Stomach (tissue), 9 donors: Measurements from ENCODE around the gene PWP2. TPM values are rescaled to one million over a fixed set of nuclear protein-coding genes. Genes with fewer than 3 reads are reported as not detected.

Experiments used
- DNase-seq, 2 donors: peaks; one replicate each; pipeline versions ENCODE4 v3.0.0 to v3.0.0-alpha.2; 2013 to 2019
- H3K27ac ChIP-seq, 5 donors: fragments of 200-600 bp in 4 of 5; sonication (generic) in 4 of 5; one replicate each; pipeline ENCODE4 v1.5.1; 2013 to 2019; ENCODE audit warnings: mild to moderate bottlenecking in 1 of 5, moderate library complexity in 1 of 5
- H3K27me3 ChIP-seq, 3 donors: fragments of 200-600 bp; sonication (generic); one replicate each; pipeline ENCODE4 v1.5.1; 2017 to 2019; ENCODE audit warnings: mixed run types in 1 of 3
- H3K36me3 ChIP-seq, 4 donors: fragments of 200-600 bp; sonication (generic); 1 replicate in 3 of 4; 2 replicates in 1 of 4; pipeline ENCODE4 v1.5.1; 2016 to 2019
- H3K4me1 ChIP-seq, 4 donors: fragments of 200-600 bp; sonication (generic); one replicate each; pipeline ENCODE4 v1.5.1; 2016 to 2019
- H3K4me3 ChIP-seq, 4 donors: fragments of 200-600 bp; sonication (generic) in 3 of 4; one replicate each; pipeline ENCODE4 v1.5.1; 2016 to 2019; ENCODE audit warnings: mild to moderate bottlenecking in 1 of 4
- H3K9me3 ChIP-seq, 4 donors: fragments of 200-600 bp; sonication (generic); one replicate each; pipeline ENCODE4 v1.5.1; 2016 to 2019
- EP300 ChIP-seq: sonication (generic); formaldehyde crosslinking; IDR thresholded peaks from one replicate; pipeline ENCODE4 v1.6.1; 2017; ENCODE audit warnings: antibody characterized with exemption
- POLR2A ChIP-seq, 4 donors: fragments of 450-650 bp; IDR thresholded peaks; one replicate each; pipeline ENCODE4 v1.6.1; 2016; ENCODE audit warnings: antibody characterized with exemption in 4 of 4, control low read depth in 2 of 4, mild to moderate bottlenecking in 1 of 4, moderate library complexity in 1 of 4
- POLR2AphosphoS5 ChIP-seq, 3 donors: sonication (generic); formaldehyde crosslinking; IDR thresholded peaks; one replicate each; pipeline ENCODE4 v1.6.1; 2016; ENCODE audit warnings: antibody characterized with exemption in 3 of 3
- WGBS, 5 donors: extraction: QIAGEN DNeasy Blood & Tissue Kit in 3 of 5; methylation state at CpG; one replicate each; pipeline versions ENCODE4 v1.1.5 to v1.1.7; 2013 to 2018; 5-methylcytosine and 5-hydroxymethylcytosine counted together
- intact Hi-C: fragments of 100-400 bp; cut with DNase I; formaldehyde crosslinking; loops from one replicate; pipeline ENCODE4 v1.15.1; 2023; ENCODE audit warnings: low total_unique reads
- polyA plus RNA-seq, 3 donors: library from polyadenylated mRNA; stranded (reverse); fragments of 200-250 nt; gene quantifications; one replicate each; pipeline ENCODE4 v1.2.3, GENCODE V29; 2013
- total RNA-seq, 5 donors: library from RNA; depleted of rRNA; stranded (reverse); fragments of >200 nt; gene quantifications; one replicate each; pipeline versions ENCODE4 v1.1.0 to v1.2.3, GENCODE V29; 2014 to 2016
- TF ChIP-seq, protein P1 (sequence below), 7 experiments: fragments of 450-650 bp in 4 of 7; fragments of 200-600 bp in 3 of 7; sonication (generic) in 3 of 7; IDR thresholded peaks; one replicate each; pipeline ENCODE4 v1.5.1; 2016 to 2019; ENCODE audit warnings: antibody characterized with exemption in 7 of 7, control low read depth in 2 of 7, mild to moderate bottlenecking in 1 of 7
- donor health status: healthy with polysubstance abuse.
- donor health status: Bipolar disorder and iron deficiency.
- donor health status: healthy.

Gene PWP2
- total and polyA plus RNA-seq, 8 donors = 2.4 to 29.2 (median 6.3) TPM; not detected in 1

- Histone ChIP-seq H3K36me3 (peaks cover 35 to 97% (median 95%) of the 10 kb centered on the region in 4 donors), H3K4me1 (peaks cover 32 to 71% (median 46%) of the 10 kb centered on the region in 4 donors), H3K9me3 (no peaks in the 10 kb centered on the region), H3K27ac (peak overlapping the region in 4 of 5 donors; percentile 19 to 77 (median 68)), H3K4me3 (no peak overlapping the region), H3K27me3 (no peaks in the 10 kb centered on the region)
- peak in 1 of 2 donors; percentile 24 for DNase-seq
- intact Hi-C loops = no loop called here
- 78 to 88% (median 86%) methylated on average over 13 to 21 of the region's 21 CpGs for whole genome bisulfite sequencing, 5 donors
- TF ChIP-seq POLR2AphosphoS5 (IDR thresholded peaks at IDR 0.05) = no peak
- TF ChIP-seq, protein P1, sequence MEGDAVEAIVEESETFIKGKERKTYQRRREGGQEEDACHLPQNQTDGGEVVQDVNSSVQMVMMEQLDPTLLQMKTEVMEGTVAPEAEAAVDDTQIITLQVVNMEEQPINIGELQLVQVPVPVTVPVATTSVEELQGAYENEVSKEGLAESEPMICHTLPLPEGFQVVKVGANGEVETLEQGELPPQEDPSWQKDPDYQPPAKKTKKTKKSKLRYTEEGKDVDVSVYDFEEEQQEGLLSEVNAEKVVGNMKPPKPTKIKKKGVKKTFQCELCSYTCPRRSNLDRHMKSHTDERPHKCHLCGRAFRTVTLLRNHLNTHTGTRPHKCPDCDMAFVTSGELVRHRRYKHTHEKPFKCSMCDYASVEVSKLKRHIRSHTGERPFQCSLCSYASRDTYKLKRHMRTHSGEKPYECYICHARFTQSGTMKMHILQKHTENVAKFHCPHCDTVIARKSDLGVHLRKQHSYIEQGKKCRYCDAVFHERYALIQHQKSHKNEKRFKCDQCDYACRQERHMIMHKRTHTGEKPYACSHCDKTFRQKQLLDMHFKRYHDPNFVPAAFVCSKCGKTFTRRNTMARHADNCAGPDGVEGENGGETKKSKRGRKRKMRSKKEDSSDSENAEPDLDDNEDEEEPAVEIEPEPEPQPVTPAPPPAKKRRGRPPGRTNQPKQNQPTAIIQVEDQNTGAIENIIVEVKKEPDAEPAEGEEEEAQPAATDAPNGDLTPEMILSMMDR (IDR thresholded peaks at IDR 0.05) = no peak
- no peak for TF ChIP-seq EP300
- TF ChIP-seq POLR2A (IDR thresholded peaks at IDR 0.05) = no peak
Measured at GRCh38 chr21:44086636-44087425, 20.4 kb upstream of the PWP2 start.

DNA sequence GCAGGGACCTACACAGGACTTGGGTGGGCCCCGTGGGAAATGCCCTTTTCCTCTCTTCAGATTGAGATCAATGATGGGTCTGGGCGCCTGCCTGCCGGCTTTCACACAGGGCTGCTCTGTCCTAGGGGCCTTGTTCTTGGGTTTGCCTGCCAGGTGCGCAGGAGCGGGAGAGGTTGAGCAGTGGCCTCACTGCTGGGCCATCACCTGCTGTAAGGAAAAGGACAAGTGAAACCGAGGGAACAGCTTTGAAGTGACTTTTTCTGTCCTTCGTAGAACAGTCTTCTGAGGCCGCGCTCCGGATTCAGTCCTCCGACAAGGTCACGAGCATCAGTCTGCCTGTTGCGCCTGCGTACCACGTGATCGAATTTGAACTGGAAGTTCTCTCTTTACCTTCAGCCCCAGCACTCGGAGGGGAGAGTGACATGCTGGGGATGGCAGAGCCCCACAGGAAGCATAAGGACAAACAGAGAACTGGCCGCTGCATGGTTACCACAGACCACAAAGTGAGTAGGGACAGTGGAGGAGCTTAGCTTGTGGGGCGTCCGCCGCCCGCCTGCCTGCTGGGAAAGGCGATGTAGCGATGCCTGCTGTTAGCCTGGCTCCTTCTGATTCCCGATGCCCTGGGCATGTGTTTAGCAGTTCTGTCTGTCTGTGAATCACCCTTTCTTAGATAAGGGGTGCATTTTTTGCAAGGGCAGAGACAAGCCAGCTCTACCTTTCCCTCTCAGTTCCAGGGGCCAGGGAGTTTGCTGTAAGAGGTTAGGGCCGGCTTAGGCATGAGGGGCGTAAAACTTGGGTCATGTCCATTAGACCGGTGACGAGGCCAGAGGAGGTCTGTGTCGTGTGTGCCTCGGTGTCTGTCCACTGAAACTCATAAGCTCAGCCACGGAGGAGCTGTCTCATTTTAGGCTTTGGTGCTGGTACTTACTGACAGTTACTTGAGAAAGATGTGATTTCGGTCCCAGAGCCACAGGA lies 19.5 kb upstream of the PWP2 start:
- DNase-seq = peak in 1 of 2 donors; percentile 25
- H3K36me3 ChIP-seq = peaks cover 38 to 97% (median 95%) of the 10 kb centered on the region in 4 donors

DNA sequence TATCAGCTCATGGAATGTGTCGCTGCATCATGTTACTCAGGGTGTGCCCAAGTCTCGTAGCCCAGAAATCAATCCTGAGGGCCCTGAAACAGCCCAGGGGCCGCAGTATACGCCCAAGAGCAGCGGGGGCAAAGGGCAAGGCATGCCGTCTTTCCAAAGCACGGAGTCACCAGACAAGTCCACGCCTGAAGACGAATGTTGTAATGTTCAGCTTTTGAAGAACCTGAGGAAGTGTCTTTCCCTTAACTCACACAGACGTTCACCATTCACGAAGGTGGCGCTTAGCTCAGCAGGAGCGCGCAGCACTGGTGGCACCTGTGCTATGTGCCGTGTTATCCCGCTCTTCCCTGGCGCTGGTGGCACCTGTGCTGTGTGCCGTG lies 18.8 kb upstream of the PWP2 start:
- TF ChIP-seq, protein P1 (IDR thresholded peaks at IDR 0.05) = no peak
- TF ChIP-seq POLR2AphosphoS5 (IDR thresholded peaks at IDR 0.05) (no peak), EP300 (no peak), POLR2A (IDR thresholded peaks at IDR 0.05) (no peak)
- Histone ChIP-seq H3K36me3 (peaks cover 43 to 97% (median 95%) of the 10 kb centered on the region in 4 donors), H3K27ac (peak overlapping the region in 1 of 5 donors; percentile 16), H3K9me3 (no peaks in the 10 kb centered on the region), H3K27me3 (no peaks in the 10 kb centered on the region), H3K4me3 (no peak overlapping the region), H3K4me1 (peaks cover 20 to 62% (median 36%) of the 10 kb centered on the region in 4 donors)
- intact Hi-C loops = no loop called here
- 82 to 96% (median 91%) methylated on average over 18 of the region's 18 CpGs for WGBS, 5 donors
- peak; percentile 10 to 51 for DNase-seq

More for the DNA sequence above, 19.5 kb upstream of the PWP2 start:
- H3K27ac ChIP-seq = peak overlapping the region in 4 of 5 donors; percentile 19 to 77 (median 68)
- WGBS, 5 donors = 83 to 92% (median 89%) methylated on average over 30 to 33 of the region's 33 CpGs
- peaks cover 26 to 69% (median 41%) of the 10 kb centered on the region in 4 donors for H3K4me1 ChIP-seq
- no peak overlapping the region for H3K4me3 ChIP-seq
- intact Hi-C loops = no loop called here
- no peak for TF ChIP-seq EP300
- no peak for TF ChIP-seq POLR2A (IDR thresholded peaks at IDR 0.05)
- TF ChIP-seq POLR2AphosphoS5 (IDR thresholded peaks at IDR 0.05) = no peak
- TF ChIP-seq, protein P1 (IDR thresholded peaks at IDR 0.05) = no peak
- H3K27me3 ChIP-seq = no peaks in the 10 kb centered on the region
- no peaks in the 10 kb centered on the region for H3K9me3 ChIP-seq
